Measurements from ENCODE around the gene POMT1.

POMT1 gene

DNA sequence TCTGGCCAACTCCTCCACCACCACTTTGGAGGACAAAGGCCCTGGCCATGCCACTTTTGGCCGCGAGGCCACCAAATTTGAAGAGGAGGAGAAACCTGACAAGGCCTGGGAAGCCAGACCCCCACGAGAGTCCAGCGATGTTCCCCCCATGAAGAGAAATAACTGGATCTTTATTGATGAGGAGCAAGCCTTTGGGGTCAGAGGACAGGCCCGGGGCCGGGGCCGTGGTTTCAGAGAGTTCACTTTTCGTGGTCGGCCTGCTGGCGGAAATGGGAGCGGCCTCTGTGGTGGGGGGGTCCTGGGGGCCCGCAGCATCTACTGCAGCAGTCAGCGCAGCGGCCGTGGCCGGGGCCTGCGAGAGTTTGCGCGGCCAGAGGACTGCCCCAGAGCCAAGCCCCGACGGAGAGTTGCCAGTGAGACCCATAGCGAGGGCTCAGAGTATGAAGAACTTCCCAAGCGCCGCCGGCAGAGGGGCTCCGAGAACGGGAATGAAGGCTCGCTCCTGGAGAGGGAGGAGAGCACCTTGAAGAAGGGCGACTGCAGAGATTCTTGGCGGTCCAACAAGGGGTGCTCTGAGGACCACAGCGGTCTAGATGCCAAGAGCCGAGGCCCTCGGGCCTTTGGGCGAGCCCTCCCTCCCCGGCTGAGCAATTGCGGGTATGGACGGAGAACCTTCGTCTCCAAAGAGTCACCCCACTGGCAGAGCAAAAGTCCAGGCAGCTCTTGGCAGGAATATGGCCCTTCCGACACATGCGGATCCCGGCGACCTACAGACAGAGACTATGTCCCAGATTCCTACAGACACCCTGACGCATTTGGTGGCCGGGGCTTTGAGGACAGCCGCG lies 27.4 kb upstream of the POMT1 start:
- no peak overlapping the region for H3K9ac ChIP-seq (ENCODE audit: low read depth, low read length)
- no peaks in the 10 kb centered on the region for H3K4me1 ChIP-seq (ENCODE audit: insufficient read depth, low read length)
- no peak overlapping the region for H3K4me3 ChIP-seq (ENCODE audit: low read depth in 1 of 2, low read length in 2 of 2)
- peaks cover 73% of the 10 kb centered on the region for H4K20me1 ChIP-seq (ENCODE audit: insufficient read depth, low read length)
- no peak overlapping the region for H3K27ac ChIP-seq (ENCODE audit: low read length)
- H3K79me2 ChIP-seq (ENCODE audit: insufficient read depth, low read length): peaks cover 29% of the 10 kb centered on the region
- no peaks in the 10 kb centered on the region for H3K9me3 ChIP-seq (ENCODE audit: insufficient read depth, low read length, severe bottlenecking)
- H3K27me3 ChIP-seq (ENCODE audit: insufficient read depth, low read length, poor library complexity): no peaks in the 10 kb centered on the region
- no peak overlapping the region for H3K4me2 ChIP-seq (ENCODE audit: insufficient read depth, low read length)
- no peak for TF ChIP-seq EZH2 (IDR thresholded peaks at IDR 0.05; ENCODE audit: borderline replicate concordance, low read depth, low read length, severe bottlenecking)
- TF ChIP-seq, protein P1, sequence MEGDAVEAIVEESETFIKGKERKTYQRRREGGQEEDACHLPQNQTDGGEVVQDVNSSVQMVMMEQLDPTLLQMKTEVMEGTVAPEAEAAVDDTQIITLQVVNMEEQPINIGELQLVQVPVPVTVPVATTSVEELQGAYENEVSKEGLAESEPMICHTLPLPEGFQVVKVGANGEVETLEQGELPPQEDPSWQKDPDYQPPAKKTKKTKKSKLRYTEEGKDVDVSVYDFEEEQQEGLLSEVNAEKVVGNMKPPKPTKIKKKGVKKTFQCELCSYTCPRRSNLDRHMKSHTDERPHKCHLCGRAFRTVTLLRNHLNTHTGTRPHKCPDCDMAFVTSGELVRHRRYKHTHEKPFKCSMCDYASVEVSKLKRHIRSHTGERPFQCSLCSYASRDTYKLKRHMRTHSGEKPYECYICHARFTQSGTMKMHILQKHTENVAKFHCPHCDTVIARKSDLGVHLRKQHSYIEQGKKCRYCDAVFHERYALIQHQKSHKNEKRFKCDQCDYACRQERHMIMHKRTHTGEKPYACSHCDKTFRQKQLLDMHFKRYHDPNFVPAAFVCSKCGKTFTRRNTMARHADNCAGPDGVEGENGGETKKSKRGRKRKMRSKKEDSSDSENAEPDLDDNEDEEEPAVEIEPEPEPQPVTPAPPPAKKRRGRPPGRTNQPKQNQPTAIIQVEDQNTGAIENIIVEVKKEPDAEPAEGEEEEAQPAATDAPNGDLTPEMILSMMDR (IDR thresholded peaks at IDR 0.05; ENCODE audit: borderline replicate concordance, extremely low read depth, low read length, poor library complexity, severe bottlenecking): no peak
- DNase-seq (no peak), ATAC-seq (ENCODE audit: insufficient read depth, low read depth) (no peak)
- H2AFZ ChIP-seq (ENCODE audit: low read depth, low read length): no peak overlapping the region
- peaks cover 96% of the 10 kb centered on the region for H3K36me3 ChIP-seq (ENCODE audit: insufficient read depth, low read length)

DNA sequence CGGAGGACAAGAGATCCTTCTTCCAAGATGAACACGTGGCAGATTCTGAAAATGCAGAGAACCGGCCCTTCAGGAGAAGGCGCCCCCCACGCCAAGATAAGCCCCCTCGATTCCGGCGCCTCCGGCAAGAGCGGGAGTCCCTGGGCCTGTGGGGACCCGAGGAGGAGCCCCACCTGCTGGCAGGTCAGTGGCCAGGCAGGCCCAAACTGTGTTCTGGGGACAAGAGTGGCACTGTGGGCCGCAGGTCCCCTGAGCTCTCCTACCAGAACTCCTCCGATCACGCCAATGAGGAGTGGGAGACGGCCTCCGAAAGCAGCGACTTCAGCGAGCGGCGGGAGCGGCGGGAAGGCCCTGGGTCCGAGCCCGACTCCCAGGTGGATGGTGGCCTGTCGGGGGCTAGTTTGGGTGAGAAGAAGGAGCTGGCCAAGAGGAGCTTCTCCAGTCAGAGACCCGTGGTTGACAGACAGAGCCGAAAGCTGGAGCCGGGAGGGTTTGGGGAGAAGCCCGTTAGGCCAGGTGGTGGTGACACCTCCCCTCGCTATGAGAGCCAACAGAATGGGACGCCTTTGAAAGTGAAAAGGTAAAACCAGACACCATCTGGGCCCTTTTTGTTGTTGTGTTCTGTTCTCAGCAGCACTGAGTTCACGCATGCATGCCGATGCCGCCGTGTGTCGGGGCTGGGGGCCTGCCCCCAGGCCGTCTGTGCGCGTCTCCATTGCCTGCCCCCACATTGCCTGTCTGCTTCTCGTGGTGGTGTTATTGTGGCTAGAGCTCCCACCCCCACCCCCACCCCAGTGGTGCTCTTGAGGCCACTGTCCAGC lies 26.6 kb upstream of the POMT1 start:
- no peaks in the 10 kb centered on the region for H3K9me3 ChIP-seq (ENCODE audit: insufficient read depth, low read length, severe bottlenecking)
- no peak for TF ChIP-seq EZH2 (IDR thresholded peaks at IDR 0.05; ENCODE audit: borderline replicate concordance, low read depth, low read length, severe bottlenecking)
- TF ChIP-seq, protein P1 (IDR thresholded peaks at IDR 0.05; ENCODE audit: borderline replicate concordance, extremely low read depth, low read length, poor library complexity, severe bottlenecking): peak; percentile 40
- no peak overlapping the region for H3K9ac ChIP-seq (ENCODE audit: low read depth, low read length)
- 0 out of 3 replicates have a peak, but pooled peaks have one; percentile 34 for ATAC-seq (ENCODE audit: insufficient read depth, low read depth)
- no peak overlapping the region for H2AFZ ChIP-seq (ENCODE audit: low read depth, low read length)
- H3K27ac ChIP-seq (ENCODE audit: low read length): no peak overlapping the region
- H3K4me1 ChIP-seq (ENCODE audit: insufficient read depth, low read length): no peaks in the 10 kb centered on the region
- no peak overlapping the region for H3K4me2 ChIP-seq (ENCODE audit: insufficient read depth, low read length)
- no peak for DNase-seq
- no peak overlapping the region for H3K4me3 ChIP-seq (ENCODE audit: low read depth in 1 of 2, low read length in 2 of 2)
- H3K27me3 ChIP-seq (ENCODE audit: insufficient read depth, low read length, poor library complexity): no peaks in the 10 kb centered on the region
- peaks cover 23% of the 10 kb centered on the region for H3K79me2 ChIP-seq (ENCODE audit: insufficient read depth, low read length)
- H3K36me3 ChIP-seq (ENCODE audit: insufficient read depth, low read length): peaks cover 93% of the 10 kb centered on the region
- peaks cover 67% of the 10 kb centered on the region for H4K20me1 ChIP-seq (ENCODE audit: insufficient read depth, low read length)

DNA sequence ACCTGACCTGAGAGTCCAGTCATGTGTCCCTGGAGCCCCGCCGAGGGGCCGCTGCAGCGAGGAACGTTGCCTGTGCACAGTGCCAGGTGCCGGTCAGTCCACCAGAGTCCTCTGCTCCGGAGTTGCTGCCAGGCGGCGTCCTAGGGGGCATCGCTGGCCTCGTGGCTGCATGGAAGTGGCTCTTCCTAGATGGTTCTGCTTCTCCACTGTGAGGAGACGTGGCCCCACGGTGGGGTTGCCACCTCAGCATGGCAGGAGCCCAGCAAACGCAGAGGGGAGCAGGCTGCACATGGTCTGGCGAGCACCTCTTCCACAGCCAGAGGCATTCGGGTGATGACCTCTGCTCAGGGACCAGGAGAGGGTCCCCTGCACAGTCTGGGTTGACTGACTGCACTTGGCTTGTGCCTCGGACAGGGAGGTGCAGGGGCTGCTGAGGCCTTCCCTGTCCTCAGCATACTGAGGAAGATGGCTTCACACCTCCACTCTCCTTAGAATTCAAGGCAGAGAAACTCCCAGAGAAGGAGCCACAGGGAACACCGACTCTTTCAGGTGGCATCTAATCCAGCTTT lies 25.9 kb upstream of the POMT1 start:
- Histone ChIP-seq H3K79me2 (ENCODE audit: insufficient read depth, low read length) (peaks cover 17% of the 10 kb centered on the region; the same call in 1 of the 2 replicates), H3K9ac (ENCODE audit: low read depth, low read length) (no peak overlapping the region), H3K27ac (ENCODE audit: low read length) (no peak overlapping the region), H3K27me3 (ENCODE audit: insufficient read depth, low read length, poor library complexity) (no peaks in the 10 kb centered on the region), H3K4me3 (ENCODE audit: low read depth in 1 of 2, low read length in 2 of 2) (no peak overlapping the region), H4K20me1 (ENCODE audit: insufficient read depth, low read length) (peaks cover 62% of the 10 kb centered on the region), H3K4me2 (ENCODE audit: insufficient read depth, low read length) (no peak overlapping the region), H3K9me3 (ENCODE audit: insufficient read depth, low read length, severe bottlenecking) (no peaks in the 10 kb centered on the region), H2AFZ (ENCODE audit: low read depth, low read length) (no peak overlapping the region), H3K4me1 (ENCODE audit: insufficient read depth, low read length) (no peaks in the 10 kb centered on the region), H3K36me3 (ENCODE audit: insufficient read depth, low read length) (peaks cover 93% of the 10 kb centered on the region)
- TF ChIP-seq, protein P1 (IDR thresholded peaks at IDR 0.05; ENCODE audit: borderline replicate concordance, extremely low read depth, low read length, poor library complexity, severe bottlenecking): no peak
- no peak for TF ChIP-seq EZH2 (IDR thresholded peaks at IDR 0.05; ENCODE audit: borderline replicate concordance, low read depth, low read length, severe bottlenecking)
- DNase-seq (no peak), ATAC-seq (ENCODE audit: insufficient read depth, low read depth) (no peak)
